GM21786 (cell line): ENCODE results near the gene HSPA12B.

Experiments used
- ATAC-seq: cut with Tn5 transposase; IDR thresholded peaks from one replicate; pipeline ENCODE4 v1.9.1; 2021; ENCODE audit not compliant: unreplicated experiment

The HSPA12B gene

GRCh38 chr20:3744806-3745685, 12.6 kb downstream of the HSPA12B start:
- no peak for ATAC-seq

DNA sequence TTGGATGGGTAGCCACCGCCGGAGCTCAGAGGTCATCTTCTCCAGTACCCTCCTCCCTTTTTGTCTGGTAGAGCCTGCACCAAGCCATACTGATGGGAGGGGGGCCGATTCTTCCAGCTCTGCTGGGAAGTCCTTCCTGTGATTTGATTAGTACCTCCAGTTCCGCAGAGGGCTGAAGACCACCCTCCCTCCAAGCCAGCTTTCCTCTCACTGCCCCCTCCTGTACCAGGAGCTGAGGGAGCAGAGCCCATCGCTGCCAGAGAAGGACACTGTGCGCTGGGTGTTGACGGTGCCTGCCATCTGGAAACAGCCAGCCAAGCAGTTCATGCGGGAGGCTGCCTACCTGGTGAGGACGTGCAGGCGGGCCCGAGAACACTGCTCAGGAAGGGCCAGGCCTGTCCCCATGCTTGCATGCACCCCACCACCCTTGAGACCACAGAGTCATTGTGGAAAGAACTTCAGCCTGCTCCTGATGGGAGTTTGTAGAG, 13.2 kb downstream of the HSPA12B start:
- ATAC-seq, result no peak

DNA sequence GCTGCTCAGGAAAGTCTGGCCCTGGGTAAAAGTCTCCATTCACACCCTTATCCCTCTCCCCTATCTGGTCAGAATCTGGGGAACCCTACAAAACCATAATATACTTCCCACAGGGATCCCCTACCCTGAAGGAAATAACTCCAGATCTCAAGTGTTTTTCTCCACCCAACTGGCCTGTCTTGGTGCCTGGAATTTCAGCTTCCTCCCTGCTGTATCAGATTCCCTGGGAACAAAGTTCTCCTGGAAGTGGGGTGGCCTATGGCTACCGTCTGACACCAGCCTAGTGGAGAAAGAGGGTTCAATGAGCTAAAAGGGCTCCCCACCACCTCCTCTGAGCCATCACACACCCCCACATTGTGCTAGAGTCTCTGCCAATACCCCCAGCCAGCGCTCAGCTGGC, 15.0 kb downstream of the HSPA12B start:
- ATAC-seq, result no peak

- ATAC-seq, result no peak
Observed at GRCh38 chr20:3748073-3748472, 15.6 kb downstream of the HSPA12B start.

GRCh38 chr20:3749087-3749688, 16.7 kb downstream of the HSPA12B start:
- no peak for ATAC-seq

- ATAC-seq, result no peak
Observed at GRCh38 chr20:3749689-3750531, 17.4 kb downstream of the HSPA12B start.

GRCh38 chr20:3751305-3751674, 18.8 kb downstream of the HSPA12B start:
- ATAC-seq, result no peak

- no peak for ATAC-seq
Observed at GRCh38 chr20:3751675-3752385, 19.3 kb downstream of the HSPA12B start.

- no peak for ATAC-seq
Observed at GRCh38 chr20:3752386-3752759, 19.9 kb downstream of the HSPA12B start.

DNA sequence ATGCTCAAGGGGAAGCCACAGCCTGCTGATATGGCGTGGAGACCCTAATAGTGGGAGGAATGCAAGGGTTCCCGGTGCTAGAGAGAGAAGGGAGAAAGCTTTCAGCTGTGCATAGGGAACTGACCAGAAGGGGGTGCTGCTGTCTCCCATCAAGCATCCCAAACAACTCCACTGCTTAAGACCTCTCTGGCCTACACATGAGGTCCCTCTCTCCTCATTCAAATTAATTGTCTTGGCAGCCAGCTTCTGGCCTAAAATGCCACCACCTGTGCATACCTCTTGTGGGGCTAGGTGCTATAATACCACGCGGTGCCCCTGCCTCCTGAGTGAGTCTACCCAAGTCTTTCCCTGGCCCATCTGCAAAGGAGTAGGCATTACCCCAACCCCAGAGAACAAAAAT, 20.6 kb downstream of the HSPA12B start:
- ATAC-seq, result no peak

- no peak for ATAC-seq
Observed at GRCh38 chr20:3753501-3754275, 21.2 kb downstream of the HSPA12B start.

- no peak for ATAC-seq
Observed at GRCh38 chr20:3754276-3754630, 21.8 kb downstream of the HSPA12B start.

DNA sequence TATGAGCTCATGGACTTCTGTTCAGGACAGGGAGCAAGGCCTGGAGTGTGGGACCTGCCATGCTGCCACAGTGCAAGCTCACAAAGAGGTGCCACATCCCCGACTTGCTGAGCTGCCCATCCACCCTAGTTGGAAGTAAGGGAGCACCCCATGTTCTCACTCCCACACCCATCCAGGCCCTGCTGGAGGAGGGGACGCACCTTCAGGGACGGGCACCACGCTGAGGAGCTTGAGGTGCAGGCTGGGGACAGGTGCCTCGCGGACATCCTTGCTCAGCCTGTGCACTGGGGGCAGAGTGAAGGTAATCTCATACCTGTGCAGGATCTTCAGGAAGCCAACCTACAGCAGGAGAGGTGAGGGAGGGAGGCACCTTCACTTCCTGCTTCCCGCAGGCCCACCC, 22.8 kb downstream of the HSPA12B start:
- ATAC-seq, result no peak

GRCh38 chr20:3755814-3756480, 23.5 kb downstream of the HSPA12B start:
- no peak for ATAC-seq

DNA sequence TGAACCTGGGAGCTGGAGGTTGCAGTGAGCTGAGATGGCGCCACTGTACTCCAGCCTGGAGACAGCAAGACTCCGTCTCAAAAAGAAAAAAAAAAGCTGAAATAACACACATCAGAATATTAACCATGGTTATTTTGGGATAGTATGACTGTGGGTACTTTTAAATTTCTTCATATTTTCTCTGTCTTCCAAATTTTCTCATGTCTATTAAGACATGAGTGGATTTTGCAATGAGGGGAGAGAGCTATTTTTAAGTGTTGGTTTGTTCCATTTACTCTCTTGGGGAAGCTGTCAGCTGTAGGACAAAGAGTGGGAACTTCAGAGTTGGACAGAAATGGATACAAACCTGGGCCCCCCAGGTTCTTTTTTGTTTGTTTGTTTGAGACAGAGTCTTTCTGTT, 24.8 kb downstream of the HSPA12B start:
- ATAC-seq, result no peak

- ATAC-seq, result no peak
Observed at GRCh38 chr20:3758566-3758965, 26.1 kb downstream of the HSPA12B start.

DNA sequence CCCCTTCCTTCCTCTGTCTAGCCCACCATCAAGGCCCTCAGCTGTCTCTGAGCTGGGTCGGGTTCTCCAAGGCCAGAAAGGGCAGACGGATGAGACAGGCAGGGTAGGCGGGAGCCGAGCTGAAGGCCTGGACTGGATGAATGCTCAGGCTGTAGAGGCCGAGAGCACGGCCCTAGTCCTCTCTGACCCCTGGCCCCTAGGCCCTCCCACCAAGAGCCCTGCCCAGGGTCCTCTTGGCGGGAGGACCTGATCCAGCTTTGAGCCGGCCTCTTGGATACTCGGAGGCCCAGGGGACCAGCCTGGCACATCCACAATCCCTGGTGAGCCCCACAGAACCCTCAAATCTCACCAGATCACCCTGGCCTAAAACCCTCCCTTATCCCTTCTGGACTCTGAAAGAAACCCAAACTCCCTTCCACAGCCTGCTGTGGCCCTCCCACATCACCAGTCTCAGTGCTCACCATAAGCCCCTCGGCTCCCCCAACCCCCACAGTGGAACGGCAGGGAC, 26.9 kb downstream of the HSPA12B start:
- ATAC-seq, result no peak

GRCh38 chr20:3759884-3760283, 27.4 kb downstream of the HSPA12B start:
- no peak for ATAC-seq

- ATAC-seq, result no peak
Observed at GRCh38 chr20:3760655-3761348, 28.3 kb downstream of the HSPA12B start.
